Thyroid gland (tissue), 4 donors: ENCODE data around the gene ENOX1. TPM values are rescaled to one million over a fixed set of nuclear protein-coding genes. Genes with fewer than 3 reads are reported as not detected.

ENCODE experiments used
- DNase-seq, 2 donors: peaks; one replicate each; pipeline ENCODE4 v3.0.0-alpha.2; 2019
- H3K27ac ChIP-seq, 3 donors: fragments of 200-600 bp; sonication (generic); 1 replicate in 2 of 3; 2 replicates in 1 of 3; pipeline ENCODE4 v1.5.1; 2016 to 2019; ENCODE audit warnings: mild to moderate bottlenecking in 1 of 3, moderate library complexity in 1 of 3
- H3K27me3 ChIP-seq: fragments of 200-600 bp; sonication (generic); one replicate; pipeline ENCODE4 v1.5.1; 2019
- H3K36me3 ChIP-seq, 2 donors: fragments of 200-600 bp; sonication (generic); one replicate each; pipeline ENCODE4 v1.5.1; 2016 to 2019
- H3K4me1 ChIP-seq, 2 donors: fragments of 200-600 bp; sonication (generic); one replicate each; pipeline ENCODE4 v1.5.1; 2017 to 2019
- H3K4me3 ChIP-seq, 3 donors: fragments of 200-600 bp; sonication (generic); replicated peaks in 1 of 3; 1 replicate in 2 of 3; 2 replicates in 1 of 3; pipeline ENCODE4 v1.5.1; 2016; ENCODE audit warnings: mild to moderate bottlenecking in 1 of 3
- H3K9me3 ChIP-seq: fragments of 200-600 bp; sonication (generic); one replicate; pipeline ENCODE4 v1.5.1; 2017
- CTCF ChIP-seq, 6 experiments: fragments of 200-600 bp in 3 of 6; fragments of 450-650 bp in 3 of 6; sonication (generic) in 3 of 6; IDR thresholded peaks; one replicate each; pipeline ENCODE4 v1.5.1; 2016 to 2019; ENCODE audit warnings: antibody characterized with exemption in 6 of 6, mild to moderate bottlenecking in 2 of 6, inconsistent platforms in 1 of 6, moderate library complexity in 1 of 6
- POLR2A ChIP-seq, 2 donors: fragments of 450-650 bp; IDR thresholded peaks; one replicate each; pipeline ENCODE4 v1.6.1; 2017; ENCODE audit warnings: antibody characterized with exemption in 2 of 2, mild to moderate bottlenecking in 2 of 2, moderate library complexity in 1 of 2
- WGBS, 2 donors: methylation state at CpG; one replicate each; pipeline ENCODE4 v1.1.5; 2017; 5-methylcytosine and 5-hydroxymethylcytosine counted together
- intact Hi-C: fragments of 100-400 bp; cut with DNase I; formaldehyde crosslinking; loops from one replicate; pipeline ENCODE4 v1.15.1; 2023
- total RNA-seq, 4 donors: library from RNA; depleted of rRNA; stranded (reverse); fragments of >200 nt; gene quantifications; one replicate each; pipeline ENCODE4 v1.2.3, GENCODE V29; 2016

ENOX1 gene
- total RNA-seq, 4 donors from 2014 or later = 0.13 to 1.8 (median 0.31) TPM

- no peak for DNase-seq
- TF ChIP-seq CTCF (IDR thresholded peaks at IDR 0.05) (no peak), POLR2A (IDR thresholded peaks at IDR 0.05) (no peak)
- H3K27me3 ChIP-seq = no peaks in the 10 kb centered on the region
- no peak overlapping the region for H3K4me3 ChIP-seq
- 88 to 96% methylated on average over 4 of the region's 4 CpGs for WGBS, 2 donors
- intact Hi-C loops = no loop called here
- no peaks in the 10 kb centered on the region for H3K9me3 ChIP-seq
- H3K36me3 ChIP-seq = no peaks in the 10 kb centered on the region
- H3K27ac ChIP-seq = no peak overlapping the region
- no peaks in the 10 kb centered on the region for H3K4me1 ChIP-seq
Observed at GRCh38 chr13:43214124-43214523, 572.6 kb downstream of the ENOX1 start.

DNA sequence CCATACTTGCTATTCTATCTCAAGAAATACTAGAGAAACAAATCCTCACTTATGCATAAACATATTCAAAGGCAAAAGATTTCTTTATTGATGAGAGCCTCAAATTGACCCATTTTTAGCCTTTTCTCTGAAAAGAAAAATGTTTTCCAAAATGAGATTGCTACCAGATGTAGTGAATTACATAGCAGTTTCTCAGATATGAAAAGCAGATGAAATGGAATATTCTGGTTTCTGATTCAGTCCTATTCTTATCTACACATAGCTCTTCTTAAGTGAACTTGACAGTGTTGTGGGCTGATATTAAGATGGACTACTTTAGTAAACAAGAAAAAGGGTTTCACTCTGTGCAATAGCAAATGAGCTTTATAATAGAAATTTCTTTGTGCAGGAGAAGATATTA, 579.9 kb downstream of the ENOX1 start:
- no peak overlapping the region for H3K27ac ChIP-seq
- H3K36me3 ChIP-seq = no peaks in the 10 kb centered on the region
- no peak overlapping the region for H3K4me3 ChIP-seq
- TF ChIP-seq POLR2A (IDR thresholded peaks at IDR 0.05) = no peak
- TF ChIP-seq CTCF (IDR thresholded peaks at IDR 0.05) = no peak
- H3K4me1 ChIP-seq = no peaks in the 10 kb centered on the region
- no peaks in the 10 kb centered on the region for H3K9me3 ChIP-seq
- DNase-seq = no peak
- H3K27me3 ChIP-seq = no peaks in the 10 kb centered on the region
- intact Hi-C loops = no loop called here

GRCh38 chr13:43205416-43205815, 581.4 kb downstream of the ENOX1 start:
- WGBS, 2 donors = 75 to 87% methylated on average over 4 of the region's 4 CpGs
- Histone ChIP-seq H3K9me3 (no peaks in the 10 kb centered on the region), H3K27me3 (no peaks in the 10 kb centered on the region), H3K4me3 (no peak overlapping the region), H3K36me3 (no peaks in the 10 kb centered on the region), H3K4me1 (no peaks in the 10 kb centered on the region), H3K27ac (no peak overlapping the region)
- no peak for TF ChIP-seq CTCF (IDR thresholded peaks at IDR 0.05)
- no peak for TF ChIP-seq POLR2A (IDR thresholded peaks at IDR 0.05)
- DNase-seq = no peak
- intact Hi-C loops = no loop called here

DNA sequence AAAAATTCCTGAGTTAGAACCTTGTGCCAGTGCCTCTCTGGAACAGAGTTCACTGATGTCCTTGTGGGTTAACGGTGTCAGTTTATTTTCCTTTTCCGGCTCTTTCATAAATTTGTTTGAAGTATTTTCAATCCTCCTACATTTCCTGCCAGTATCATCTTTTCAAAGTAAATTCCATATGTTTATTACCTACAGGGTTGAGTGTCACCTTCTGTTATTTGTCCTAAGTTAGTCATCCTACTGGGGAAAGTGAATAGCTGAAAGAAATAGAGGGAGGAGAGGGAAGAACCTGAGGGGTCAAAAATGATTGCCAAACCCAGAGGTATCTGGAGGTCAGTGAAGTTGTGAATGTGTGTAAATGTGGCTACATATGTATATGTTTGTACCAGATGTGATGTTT, 582.2 kb downstream of the ENOX1 start:
- Histone ChIP-seq H3K27me3 (no peaks in the 10 kb centered on the region), H3K4me3 (no peak overlapping the region), H3K36me3 (no peaks in the 10 kb centered on the region), H3K27ac (no peak overlapping the region), H3K9me3 (no peaks in the 10 kb centered on the region), H3K4me1 (no peaks in the 10 kb centered on the region)
- TF ChIP-seq POLR2A (IDR thresholded peaks at IDR 0.05) = no peak
- no peak for TF ChIP-seq CTCF (IDR thresholded peaks at IDR 0.05)
- DNase-seq = no peak
- intact Hi-C loops = no loop called here
- WGBS, 2 donors = 91 to 95% methylated on average over 2 of the region's 2 CpGs

GRCh38 chr13:43203781-43204180, 583.0 kb downstream of the ENOX1 start:
- H3K27ac ChIP-seq = no peak overlapping the region
- H3K9me3 ChIP-seq = no peaks in the 10 kb centered on the region
- intact Hi-C loops = no loop called here
- TF ChIP-seq CTCF (IDR thresholded peaks at IDR 0.05) = no peak
- no peak for TF ChIP-seq POLR2A (IDR thresholded peaks at IDR 0.05)
- DNase-seq = no peak
- no peaks in the 10 kb centered on the region for H3K4me1 ChIP-seq
- no peak overlapping the region for H3K4me3 ChIP-seq
- 93 to 95% methylated on average over 1 of the region's 1 CpG for WGBS, 2 donors
- H3K27me3 ChIP-seq = no peaks in the 10 kb centered on the region
- H3K36me3 ChIP-seq = no peaks in the 10 kb centered on the region
